ENCODE measurements around the gene THAP5. TPM values are rescaled to one million over a fixed set of nuclear protein-coding genes. Genes with fewer than 3 reads are reported as not detected.
"Not testable (repeated sequence)": the region's sequence is repeated elsewhere in the genome, so short reads cannot be mapped to it uniquely, and the experiment has no call there.

The THAP5 gene
- total RNA-seq, 1 donor from 2014 or later = 37.3 TPM

DNA sequence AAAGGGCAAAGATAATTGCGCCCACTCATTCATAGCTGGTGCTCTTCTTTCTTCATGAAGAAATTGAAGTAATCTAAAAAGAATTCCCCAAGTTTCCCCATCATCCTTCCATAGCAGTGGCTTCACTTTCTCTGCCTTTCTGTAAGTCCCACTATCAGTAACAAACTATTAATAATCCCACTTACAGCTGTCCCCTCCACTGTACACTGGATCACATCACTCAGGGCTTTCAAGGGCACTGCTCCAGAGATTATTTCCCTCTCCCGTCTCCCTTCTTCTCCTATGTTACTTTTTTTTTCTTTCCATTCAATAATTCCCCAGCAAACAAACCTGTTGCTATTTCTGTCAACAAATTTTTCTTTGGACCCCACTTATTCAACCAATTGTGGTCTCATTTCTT is 16.3 kb upstream of the THAP5 start:
- DNase-seq (ENCODE audit: low spot score) = no peak

DNA sequence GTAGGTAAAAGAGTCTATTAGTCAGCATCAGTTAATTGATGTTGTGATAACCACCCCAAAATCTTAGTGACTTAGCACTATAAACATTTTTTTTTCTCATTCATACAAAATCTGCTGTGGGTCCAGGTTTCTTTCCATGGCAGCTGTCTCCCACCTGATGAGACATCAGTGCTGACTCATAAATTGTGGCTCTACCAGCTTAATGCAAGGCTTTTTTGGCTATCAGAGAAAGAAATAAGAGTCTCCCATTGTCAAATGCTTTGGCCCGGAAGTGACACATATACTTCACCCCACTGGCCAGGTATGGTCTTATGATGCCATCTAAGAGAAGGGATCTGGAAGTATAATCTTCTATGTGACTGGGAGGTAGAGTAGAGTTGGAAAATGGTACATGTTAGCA is 14.7 kb upstream of the THAP5 start:
- no peak for DNase-seq (ENCODE audit: low spot score)

DNA sequence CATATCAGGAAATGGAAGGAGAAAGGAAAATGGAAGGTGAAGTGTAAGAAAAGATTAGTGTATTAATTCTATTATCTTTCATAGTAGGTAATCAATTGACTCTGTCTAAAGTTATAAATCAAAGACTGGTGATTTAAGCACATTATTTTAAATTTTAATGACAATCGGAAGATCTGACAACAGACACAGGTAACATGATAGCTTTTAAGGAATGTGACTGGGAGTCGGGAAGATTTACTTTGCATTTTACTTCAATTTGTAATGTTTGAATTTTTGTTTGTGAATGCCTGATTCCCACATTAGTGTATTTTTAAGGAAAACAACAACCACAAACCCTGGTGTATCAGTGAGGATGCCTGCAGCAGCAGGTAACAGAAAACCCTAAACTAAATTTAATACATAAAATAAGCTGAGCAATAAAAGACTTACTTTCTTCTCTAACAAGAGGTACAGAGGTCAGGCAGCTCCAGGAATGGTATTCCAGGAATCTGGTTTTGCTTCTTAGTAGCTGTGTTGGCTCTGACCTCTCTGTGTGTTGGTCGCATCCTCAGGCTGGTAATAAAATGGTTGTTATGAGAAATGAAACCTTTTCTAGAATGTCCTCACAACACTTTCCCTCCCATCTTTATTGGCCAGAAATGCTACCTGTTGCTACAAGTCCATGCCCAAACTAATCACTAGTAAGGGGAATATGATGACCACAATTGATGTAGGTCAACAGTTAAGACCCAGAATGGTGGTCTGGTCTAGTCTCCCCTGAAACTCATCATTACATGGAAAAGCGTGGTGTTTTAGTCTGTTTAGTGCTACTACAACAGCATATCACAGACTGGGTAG is 12.4 kb upstream of the THAP5 start:
- no peak for DNase-seq (ENCODE audit: low spot score)

DNA sequence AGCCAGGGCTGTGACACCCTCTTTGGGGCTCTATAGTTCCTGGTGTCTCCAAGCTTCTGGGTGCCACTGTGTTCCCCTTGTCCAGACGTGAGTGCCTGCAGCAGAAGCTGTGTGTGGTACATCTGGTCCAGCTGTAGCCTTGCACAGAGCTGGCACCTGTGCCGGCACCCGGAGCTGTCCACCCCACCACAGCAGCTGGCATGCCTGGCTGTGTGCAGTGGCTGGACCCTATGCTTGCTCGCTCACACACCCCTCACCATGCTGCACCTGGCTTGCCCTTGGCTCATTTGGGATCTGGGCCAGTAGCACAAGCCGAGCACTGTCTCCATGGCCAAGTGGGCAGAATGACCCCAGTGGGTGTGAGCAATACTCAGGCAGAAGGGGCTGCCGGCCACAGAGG is 10.8 kb upstream of the THAP5 start:
- DNase-seq (ENCODE audit: low spot score) = no peak

DNA sequence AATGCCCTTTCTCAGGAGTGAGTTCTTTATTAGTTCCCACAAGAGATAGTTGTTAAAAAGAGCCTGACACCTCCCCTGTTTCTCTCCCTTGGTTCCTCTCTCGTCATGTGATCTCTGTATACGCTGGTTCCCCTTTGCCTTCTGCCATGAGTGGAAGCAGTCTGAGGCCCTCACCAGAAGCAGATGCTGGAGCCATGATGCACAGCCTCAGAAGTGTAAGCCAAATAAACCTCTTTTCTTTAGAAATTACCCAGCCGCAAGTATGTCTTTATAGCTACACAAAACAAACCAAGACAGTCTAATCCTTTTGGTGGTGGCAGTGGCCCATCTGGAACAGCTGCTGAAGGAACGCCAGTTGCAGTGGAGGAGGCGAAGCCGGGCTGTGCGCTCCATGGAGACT is 9.4 kb upstream of the THAP5 start:
- DNase-seq (ENCODE audit: low spot score) = no peak

DNA sequence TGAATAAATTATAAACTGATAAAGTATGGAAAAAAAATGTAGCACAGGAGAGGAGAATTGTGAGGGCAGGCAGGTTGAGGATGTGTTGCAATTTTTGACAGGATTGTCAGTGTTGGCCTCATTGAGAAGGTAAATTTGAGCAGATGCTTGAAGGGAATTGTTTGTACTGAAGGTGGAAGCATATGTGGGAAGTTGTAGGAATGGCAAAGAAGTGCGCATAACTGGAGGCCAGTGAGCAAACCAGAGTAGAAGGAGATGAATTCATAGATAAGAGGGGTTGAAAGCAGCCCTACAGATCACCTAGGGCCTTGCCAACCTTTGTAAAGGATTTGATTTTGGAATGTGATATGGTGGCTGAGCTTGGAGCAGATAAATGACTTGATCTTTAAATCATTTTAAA is 6.6 kb upstream of the THAP5 start:
- DNase-seq (ENCODE audit: low spot score) = no peak

DNA sequence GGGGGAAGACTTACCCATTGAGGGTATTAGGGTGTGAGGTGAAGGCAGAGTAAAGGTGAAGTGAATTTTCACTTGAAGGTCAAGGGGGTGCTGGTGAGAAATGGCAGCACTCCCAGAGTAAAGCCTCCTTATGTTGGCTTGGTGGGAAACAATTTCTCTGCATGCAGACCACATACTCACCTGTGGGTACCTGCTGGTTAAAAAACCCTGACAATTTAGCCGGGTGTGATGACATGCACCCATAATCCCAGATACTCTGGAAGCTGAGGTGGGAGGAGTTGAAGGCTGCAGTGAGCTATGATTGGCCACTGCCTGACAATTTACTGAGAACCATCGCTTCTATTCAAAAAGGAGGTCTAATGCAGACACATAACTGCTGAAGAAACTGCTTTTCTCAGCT is 5.7 kb upstream of the THAP5 start:
- DNase-seq (ENCODE audit: low spot score) = no peak

DNA sequence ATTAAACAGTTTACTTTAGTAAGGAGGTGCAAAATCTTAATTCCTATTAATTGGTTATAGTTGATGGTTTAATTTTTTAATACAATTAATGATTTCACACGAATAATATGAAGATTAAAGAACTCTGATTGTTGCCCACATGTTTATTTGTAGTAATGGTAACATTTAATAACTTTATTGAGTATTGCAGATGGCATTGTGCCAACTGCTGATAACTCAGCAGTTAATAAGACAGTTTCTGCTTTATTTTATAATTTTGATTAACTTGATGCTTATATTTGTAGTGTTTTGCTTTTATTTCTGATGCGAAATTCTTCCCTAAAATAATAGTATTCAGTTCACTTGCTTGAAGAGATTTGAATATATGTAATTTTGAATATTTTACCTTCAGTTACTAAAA is 3.0 kb upstream of the THAP5 start:
- DNase-seq (ENCODE audit: low spot score) = no peak

DNA sequence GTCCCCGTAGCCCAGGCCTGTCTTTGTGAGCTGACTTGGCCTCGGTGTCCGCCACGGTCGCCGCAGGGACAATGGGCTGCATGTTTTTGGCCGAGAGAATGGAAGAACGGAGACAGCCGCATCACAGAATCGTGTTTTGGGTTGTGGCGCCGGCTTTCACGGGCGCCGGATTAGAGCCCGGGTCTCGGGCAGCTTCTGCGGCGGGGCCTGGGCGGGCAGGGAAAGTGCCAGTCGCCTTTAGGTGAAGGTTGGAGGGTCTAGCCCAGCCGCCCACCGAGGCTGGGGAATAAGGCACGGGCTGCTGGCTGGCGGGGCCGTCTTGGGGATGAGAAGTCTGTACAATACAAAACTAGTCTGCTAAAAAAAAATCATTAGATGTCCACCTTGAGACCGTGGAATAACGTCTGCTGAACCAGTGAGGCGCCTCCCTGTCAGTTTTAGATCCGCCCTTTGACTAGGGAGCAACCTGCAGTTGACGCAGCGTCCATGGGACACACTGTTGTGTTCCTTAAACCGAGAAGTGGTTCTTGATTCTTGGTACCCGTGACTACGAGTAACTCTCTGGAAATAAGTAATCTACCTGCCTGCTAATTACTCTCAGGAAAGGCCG is 745 bp upstream of the THAP5 start:
- DNase-seq (ENCODE audit: low spot score) = peak; percentile 43

DNA sequence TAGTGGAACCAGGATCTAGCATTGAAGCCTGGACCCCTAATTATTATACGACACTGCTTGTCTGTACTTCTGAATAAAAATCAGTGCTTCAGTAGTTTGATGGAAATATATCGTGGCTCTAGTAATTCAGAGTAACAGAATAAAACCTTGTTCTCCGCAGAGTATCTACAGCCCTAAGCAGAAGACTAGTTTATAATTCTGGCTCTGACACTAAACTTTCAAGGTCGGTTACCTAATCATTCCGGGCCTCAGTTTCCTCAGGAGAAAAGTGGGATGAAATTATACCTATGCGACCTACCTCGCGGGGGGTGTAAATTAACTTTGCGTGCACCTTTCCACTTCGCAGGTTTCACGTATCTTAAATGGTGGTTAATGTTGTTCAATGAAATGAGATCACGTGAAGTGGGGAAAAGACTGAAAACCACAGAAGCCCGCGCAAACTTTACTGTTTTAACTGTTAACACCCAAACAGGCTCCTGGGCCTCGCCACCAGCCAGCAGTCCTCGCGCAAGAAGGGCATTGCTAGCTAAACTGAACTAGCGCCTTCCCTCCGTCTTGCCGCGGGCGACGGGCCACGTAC is 615 bp downstream of the THAP5 start:
- DNase-seq (ENCODE audit: low spot score) = no peak

DNA sequence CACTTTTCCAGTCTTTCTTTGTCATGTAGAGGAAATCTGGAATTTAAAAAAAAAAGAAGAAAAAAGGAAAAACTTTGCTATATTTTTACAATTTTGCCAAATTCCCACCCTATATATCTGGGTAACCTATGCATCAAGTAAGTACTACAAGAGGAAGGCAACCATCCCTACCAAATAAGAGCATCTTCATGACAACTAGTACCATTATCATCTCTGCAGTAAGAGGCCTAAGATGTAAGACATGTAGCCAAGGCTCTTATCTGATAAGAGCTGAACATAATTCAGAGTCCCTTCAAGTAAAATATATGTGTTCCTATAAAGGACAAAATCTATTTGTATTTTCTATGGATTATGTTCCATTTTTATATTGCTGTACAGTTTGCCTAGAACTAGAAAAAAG is 3.5 kb downstream of the THAP5 start:
- DNase-seq (ENCODE audit: low spot score) = no peak

DNA sequence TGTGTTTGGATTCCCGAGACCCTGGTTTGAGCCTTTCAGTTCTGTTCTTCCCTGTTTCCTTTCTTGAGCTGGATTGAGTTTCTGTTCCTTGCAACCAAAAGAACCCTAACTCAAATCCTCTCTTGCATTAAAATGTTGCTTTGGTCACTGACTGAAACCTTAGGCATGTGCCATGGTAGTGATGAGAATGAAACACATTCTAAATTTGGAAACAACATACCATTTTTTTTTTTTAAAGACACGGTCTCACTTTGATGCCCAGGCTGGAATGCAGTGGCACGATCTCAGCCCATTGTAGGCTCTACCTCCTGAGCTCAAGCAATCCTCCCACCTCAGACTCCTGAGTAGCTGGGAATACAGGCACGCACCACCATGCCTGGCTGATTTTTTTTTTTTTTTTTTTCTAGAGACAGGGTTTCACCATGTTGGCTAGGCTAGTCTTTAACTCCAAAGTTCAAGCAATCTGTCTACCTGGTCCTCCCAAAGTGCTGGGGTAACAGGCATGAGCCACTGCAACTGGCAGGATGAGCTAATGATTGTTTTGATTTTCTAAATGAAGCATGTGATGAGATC is 8.4 kb downstream of the THAP5 start:
- no peak for DNase-seq (ENCODE audit: low spot score)

DNA sequence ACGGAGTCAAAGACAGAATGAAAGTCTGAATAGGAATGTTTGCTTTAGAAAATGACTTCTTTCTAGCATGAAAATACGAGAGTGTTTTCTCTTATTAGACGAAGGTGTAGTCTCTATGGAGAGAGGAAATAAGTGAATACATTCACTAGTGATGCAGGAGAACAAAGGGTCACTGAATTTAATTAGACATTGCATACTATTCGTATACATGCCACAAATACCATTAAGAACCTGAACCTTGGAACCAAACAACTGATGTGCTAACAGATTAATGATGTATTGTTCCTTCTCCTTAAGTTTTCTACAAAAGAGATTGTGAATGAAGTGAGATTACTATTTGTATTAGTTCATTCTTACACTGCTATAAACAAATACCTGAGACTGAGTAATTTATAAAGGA is 10.3 kb downstream of the THAP5 start:
- no peak for DNase-seq (ENCODE audit: low spot score)

DNA sequence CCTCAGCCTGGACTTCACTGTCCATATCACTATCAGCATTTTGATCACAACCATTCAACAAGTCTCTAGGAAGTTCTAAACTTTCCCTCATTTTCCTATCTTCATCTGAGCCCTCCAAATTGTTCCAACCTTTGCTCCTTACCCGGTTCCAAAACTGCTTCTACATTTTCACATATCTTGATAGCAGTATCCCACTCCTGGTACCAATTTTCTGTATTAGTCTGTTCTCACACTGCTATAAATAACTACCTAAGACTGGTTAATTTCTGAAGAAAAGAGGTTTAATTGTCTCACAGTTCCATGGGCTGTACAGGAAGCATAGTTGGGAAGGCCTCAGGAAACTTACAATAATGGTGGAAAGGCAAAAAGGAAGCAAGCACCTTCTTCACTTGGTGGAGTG is 11.9 kb downstream of the THAP5 start:
- no peak for DNase-seq (ENCODE audit: low spot score)

DNA sequence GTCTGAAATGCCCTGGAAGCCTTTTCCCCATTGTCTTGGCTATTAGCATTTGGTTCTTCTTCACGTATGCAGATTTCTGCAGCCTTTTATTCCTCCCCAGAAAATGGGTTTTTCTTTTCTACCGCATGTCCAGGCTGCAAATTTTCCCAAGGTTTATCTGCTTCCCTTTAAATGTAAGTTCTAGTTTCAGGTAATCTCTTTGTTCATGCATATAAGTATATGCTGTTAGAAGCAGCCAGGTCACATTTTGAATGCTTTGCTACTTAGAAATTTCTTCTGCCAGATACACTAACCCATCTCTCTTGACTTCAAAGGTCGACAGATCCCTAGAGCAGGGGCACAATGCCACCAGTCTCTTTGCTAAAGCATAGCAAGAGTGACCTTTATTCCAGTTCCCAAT is 12.3 kb downstream of the THAP5 start:
- no peak for DNase-seq (ENCODE audit: low spot score)

DNA sequence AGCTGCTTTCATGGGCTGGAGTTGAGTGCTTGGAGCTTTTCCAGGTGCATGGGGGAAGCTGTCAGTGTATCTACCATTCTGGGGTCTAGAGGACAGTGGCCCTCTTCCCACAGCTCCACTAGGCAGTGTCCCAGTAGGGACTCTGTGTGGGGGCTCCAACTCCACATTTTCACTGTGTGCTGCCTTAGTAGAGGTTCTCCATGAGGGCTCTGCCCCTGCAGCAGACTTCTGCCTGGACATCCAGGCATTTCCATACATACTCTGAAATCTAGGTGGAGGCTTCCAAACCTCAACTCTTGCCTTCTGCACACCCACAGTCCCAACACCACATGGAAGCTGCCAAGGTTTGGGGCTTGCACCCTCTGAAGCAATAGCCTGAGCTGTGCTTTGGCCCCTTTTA is 12.8 kb downstream of the THAP5 start:
- DNase-seq (ENCODE audit: low spot score) = not testable (repeated sequence)

DNA sequence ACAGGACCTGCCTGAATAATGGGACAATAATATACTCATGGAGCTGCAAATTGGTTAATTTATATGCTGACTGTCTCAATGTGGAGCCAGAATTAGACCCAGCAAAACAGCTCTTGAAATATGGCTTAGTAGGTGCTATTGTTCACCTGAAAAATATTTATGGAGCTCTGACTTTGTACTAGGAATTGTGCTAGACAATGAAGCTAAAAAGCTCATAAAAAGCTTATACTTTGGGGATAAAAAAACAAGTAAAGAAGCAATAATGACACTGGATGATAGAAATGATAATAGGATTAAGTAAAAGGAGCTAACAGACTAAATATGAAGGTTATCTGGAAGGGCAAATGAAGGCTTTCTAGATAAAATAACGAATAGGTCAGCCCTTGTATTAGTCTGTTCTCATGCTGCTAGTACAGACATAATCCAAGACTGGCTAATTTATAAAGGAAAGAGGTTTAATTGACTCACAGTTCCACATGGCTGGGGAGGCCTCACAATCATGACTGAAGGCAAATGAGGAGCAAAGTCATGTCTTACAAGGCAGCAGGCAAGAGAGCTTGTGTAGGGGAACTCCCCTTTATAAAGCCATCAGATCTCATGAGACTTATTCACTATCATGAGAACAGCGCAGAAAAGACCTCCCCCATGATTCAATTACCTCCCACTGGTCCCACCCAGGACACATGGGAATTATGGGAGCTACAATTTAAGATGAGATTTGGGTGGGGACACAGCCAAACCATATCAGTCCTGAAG is 21.2 kb downstream of the THAP5 start:
- DNase-seq (ENCODE audit: low spot score) = not testable (repeated sequence)

DNA sequence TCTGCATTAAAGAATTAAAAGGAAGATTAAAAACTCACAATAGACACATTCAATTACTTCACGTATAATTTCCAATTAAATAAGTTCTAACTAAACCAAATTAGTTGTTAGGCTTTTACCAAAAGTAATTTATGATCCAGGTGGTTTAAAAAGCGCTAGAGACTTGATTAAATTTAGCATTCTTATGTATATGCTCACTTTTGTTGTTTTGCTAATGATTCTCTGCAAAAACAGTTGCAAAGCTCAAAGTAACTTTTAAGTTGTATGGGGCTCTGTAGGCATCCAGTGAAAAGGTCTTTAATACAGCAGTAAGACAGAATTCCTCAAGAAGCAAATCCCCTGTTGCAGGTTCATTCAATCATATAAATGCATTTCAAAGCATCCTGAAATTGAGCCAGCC is 28.0 kb downstream of the THAP5 start:
- no peak for DNase-seq (ENCODE audit: low spot score)

DNA sequence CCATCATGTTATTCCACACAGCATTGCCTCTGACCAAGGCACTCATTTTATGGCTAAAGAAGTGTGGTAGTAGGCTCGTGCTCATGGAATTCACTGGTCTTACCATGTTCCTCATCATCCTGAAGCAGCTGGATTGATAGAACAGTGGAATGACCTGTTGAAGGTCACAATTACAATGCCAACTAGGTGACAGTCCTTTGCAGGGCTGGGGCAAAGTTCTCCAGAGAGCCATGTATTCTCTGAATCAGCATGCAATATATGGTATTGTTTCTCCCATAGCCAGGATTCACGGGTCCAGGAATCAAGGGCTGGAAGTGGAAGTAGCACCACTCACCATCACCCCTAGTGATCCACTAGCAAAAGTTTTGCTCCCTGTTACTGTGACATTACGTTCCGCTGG is 30.8 kb downstream of the THAP5 start:
- DNase-seq (ENCODE audit: low spot score) = not testable (repeated sequence)

DNA sequence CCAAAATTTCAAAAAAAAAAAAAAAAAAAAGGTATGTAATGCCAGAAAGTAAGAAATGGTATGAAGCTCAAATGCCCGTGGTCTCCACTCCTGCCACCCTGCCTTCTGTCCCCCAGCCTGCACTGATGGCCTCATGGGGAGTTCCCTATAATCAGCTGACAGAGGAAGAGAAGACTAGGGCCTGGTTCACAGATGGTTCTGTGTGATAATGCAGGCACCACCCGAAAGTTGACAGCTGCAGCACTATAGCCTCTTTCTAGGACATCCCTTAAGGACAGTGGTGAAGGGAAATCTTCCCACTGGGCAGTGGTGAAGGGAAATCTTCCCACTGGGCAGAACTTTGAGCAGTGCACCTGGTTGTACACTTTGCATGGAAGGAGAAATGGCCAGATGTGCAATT is 31.3 kb downstream of the THAP5 start:
- DNase-seq (ENCODE audit: low spot score) = not testable (repeated sequence)

DNA sequence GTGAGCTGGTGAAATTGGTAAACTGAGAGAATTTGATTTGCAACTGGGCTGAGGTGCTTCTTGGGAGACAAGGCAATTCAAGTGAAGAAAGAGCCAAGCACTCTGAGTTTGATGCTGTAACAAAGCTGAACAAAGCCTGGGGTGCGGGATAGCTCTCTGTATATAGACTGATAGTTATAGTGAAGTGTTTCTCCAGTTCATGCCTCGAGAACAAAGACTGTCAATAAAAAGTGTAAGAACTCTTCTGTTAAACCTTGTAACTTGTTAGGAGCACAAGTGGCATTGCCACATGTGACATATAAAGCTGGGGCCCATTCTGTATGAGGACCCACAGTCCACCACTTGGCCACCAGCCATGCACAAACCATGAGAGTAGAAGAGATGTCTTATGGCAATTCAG is 32.3 kb downstream of the THAP5 start:
- DNase-seq (ENCODE audit: low spot score) = no peak

DNA sequence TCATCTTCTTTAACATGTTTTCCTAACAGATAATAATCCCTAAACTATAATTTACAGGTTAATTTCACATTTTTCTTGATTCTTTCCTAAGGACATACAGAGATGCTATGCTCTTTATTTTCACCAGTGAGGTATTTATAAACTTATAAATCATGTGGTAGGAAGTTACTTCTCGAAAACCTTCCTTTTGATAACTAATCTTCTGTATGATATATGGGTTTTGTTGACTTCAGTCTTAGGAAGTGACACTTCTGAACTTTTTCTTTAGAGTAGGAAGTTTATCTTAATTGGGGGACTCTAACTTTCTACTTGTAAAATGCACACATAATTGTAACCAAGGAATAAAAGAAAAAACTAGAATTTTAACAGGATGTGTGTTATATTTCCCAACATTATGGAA is 33.8 kb downstream of the THAP5 start:
- DNase-seq (ENCODE audit: low spot score) = no peak
